ENCODE data around the gene NT5C3A. TPM values are rescaled to one million over a fixed set of nuclear protein-coding genes. Genes with fewer than 3 reads are reported as not detected.
A peak's percentile ranks its signal among the peaks of the same experiment; 100 is the strongest.
"Not testable (repeated sequence)": the region's sequence is repeated elsewhere in the genome, so short reads cannot be mapped to it uniquely, and the experiment has no call there.

The NT5C3A gene
- total RNA-seq, 3 donors from 2014 or later, result 26.6 to 37.8 (median 35.9) TPM

DNA sequence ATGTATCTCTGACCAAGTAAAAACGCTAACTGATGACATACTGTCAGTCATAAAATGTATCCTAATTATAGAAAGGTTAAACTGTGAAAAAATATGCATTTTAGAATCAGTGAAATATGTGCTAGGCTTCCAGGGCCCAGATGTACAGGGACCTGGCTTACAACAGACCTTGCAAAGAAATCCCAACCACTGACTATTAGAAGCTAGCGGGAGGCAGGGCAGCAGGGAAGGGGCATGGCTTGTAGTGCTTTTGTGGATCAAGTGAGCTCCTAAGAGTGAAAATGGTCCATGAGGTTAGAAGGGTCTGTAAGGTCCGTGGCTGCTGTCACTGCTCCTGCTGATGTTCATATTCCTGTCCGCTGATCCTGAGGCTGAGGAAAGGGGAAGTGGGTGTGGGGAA, 64.6 kb downstream of the NT5C3A start:
- peaks cover 10% of the 10 kb centered on the region for H3K27me3 Mint-ChIP-seq (ENCODE audit: low read depth)
- not testable (repeated sequence) for H3K4me1 Mint-ChIP-seq (ENCODE audit: low read depth); H3K4me3 Mint-ChIP-seq; H3K36me3 Mint-ChIP-seq (ENCODE audit: insufficient read depth); DNase-seq; ATAC-seq; H3K9me3 Mint-ChIP-seq

DNA sequence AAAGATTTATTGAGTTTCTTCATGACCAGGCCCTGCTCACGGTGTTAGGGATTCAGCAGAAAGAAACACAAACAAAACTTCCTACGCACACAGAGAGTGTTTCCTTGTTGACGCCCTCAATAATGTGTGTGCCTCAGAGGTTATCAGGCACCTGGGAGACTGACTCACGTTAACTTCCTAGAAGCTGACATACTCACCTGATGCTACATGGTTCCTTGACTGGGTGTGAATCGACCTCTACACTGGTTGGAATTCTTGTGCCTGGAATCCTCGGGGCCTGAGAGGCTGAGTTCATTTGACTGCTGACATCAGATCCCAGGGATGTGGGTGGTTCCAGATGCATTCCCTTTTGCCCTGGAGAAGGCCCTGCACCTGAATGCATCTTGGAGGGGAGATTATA, 69.8 kb downstream of the NT5C3A start:
- DNase-seq; H3K36me3 Mint-ChIP-seq (ENCODE audit: insufficient read depth); H3K4me3 Mint-ChIP-seq; H3K9me3 Mint-ChIP-seq: not testable (repeated sequence)
- H3K4me1 Mint-ChIP-seq (ENCODE audit: low read depth), result peaks cover 12% of the 10 kb centered on the region
- peaks cover 11% of the 10 kb centered on the region for H3K27me3 Mint-ChIP-seq (ENCODE audit: low read depth)
- ATAC-seq, result peak; percentile 51 to 54

DNA sequence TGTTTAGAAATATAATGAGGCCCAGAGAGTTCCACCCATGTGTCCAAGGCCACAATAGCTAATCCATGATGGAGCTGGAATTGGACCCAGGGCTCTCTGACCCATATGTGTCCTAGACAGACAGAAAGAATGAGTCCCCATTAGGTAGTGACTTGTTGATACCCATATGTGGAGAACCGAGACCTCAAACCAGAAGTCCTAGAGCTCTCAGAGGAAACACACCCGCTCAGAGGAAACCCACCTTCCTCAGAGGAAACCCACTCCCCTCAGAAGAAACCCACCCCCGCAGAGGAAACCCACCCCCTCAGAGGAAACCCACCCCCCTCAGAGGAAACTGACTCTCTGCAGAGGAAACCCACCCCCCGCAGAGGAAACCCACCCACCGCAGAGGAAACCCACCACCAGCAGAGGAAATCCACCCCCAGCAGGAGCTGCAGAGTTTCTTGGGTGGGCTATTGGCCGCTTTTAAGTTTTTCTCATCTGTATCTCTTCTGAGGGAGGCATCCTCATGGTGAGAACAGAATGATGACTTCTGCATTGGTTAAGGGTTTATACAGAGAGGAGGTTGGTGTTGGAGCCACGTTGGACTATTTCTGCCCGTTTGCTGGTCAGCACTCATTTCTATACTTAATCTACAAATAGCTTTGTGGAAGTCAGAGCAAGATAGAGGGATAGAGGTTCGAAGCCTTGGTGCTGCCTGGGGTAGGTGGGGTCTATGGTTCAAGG, 70.4 kb downstream of the NT5C3A start:
- DNase-seq, H3K4me3 Mint-ChIP-seq: not testable (repeated sequence)
- peaks cover 11% of the 10 kb centered on the region for H3K27me3 Mint-ChIP-seq (ENCODE audit: low read depth)

DNA sequence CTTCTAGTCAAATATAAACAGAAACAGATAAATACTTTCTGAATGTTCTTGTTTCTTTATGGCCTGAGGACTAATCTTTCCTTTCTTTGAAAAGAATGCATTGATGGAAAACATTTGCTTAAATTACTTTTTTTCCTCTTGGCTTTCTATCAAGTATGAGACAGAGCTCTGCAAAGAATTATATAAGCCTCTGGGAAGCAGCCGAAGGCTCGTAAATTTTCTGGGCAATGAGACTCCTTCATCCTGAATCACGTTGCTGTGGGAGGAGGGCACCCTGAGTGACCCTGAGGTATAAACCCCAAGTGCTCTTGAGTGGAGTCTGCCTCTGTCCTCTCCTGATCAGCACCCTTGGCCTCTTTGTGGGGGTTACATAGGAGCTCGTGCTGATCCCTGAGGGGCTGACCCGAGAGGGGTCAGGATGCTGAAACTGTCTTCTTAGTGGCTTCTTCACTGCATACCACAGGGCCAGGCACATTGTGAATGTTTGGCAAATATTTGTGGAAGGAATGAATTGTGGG, 71.4 kb downstream of the NT5C3A start:
- Mint-ChIP-seq H3K27me3 (ENCODE audit: low read depth) (peaks cover 11% of the 10 kb centered on the region), H3K4me1 (ENCODE audit: low read depth) (peaks cover 12% of the 10 kb centered on the region)
- not testable (repeated sequence) for H3K4me3 Mint-ChIP-seq; H3K36me3 Mint-ChIP-seq (ENCODE audit: insufficient read depth); H3K9me3 Mint-ChIP-seq; ATAC-seq; DNase-seq

More for the DNA sequence above, 70.4 kb downstream of the NT5C3A start:
- not testable (repeated sequence) for H3K9me3 Mint-ChIP-seq; H3K36me3 Mint-ChIP-seq (ENCODE audit: insufficient read depth)
- H3K4me1 Mint-ChIP-seq (ENCODE audit: low read depth), result peaks cover 12% of the 10 kb centered on the region
- peak in 1 of 2 donors; percentile 14 for ATAC-seq

DNA sequence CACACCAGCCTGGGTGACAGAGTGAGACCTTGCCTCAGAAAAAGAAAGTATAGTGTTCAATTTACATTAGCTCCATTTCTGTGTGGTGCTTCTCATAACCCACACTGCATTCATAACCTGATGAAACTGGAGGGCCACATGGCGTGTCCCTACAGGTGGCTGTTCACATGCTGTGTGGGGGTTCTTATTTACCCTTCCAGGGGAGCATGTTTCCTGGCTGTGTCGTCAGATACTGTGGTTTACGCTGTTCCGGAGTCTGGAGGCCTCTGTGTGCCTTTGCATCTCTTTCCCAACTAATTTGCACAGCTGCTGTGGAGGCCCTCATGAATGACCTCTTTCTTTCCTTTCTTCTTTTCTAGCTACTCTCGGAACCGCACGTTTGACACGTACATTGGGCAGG, 74.4 kb downstream of the NT5C3A start:
- not testable (repeated sequence) for H3K36me3 Mint-ChIP-seq (ENCODE audit: insufficient read depth); H3K9me3 Mint-ChIP-seq; H3K4me3 Mint-ChIP-seq; DNase-seq; ATAC-seq
- H3K4me1 Mint-ChIP-seq (ENCODE audit: low read depth), result peaks cover 12% of the 10 kb centered on the region
- peaks cover 13% of the 10 kb centered on the region for H3K27me3 Mint-ChIP-seq (ENCODE audit: low read depth)

DNA sequence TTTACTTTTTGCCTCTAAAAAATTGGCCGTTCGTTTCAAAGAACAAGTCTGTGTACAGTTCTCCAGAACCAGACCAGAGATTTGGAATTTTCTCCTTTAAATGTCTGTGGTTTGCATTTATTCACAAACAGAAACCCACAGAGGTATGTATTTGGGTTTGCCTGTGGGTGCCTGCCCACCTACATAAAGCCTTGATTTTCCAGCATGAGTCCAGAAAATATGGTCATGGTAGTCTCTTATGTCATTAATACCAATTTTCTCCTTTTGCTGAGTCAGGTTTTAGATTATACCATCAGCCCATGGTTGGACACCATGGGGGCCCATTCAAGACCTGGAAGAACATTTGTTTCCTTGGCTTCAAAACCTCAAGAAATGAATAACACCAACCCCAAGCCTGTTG, 82.7 kb downstream of the NT5C3A start:
- not testable (repeated sequence) for H3K27me3 Mint-ChIP-seq (ENCODE audit: low read depth); DNase-seq; H3K36me3 Mint-ChIP-seq (ENCODE audit: insufficient read depth); H3K9me3 Mint-ChIP-seq; H3K4me3 Mint-ChIP-seq; ATAC-seq; H3K4me1 Mint-ChIP-seq (ENCODE audit: low read depth)

DNA sequence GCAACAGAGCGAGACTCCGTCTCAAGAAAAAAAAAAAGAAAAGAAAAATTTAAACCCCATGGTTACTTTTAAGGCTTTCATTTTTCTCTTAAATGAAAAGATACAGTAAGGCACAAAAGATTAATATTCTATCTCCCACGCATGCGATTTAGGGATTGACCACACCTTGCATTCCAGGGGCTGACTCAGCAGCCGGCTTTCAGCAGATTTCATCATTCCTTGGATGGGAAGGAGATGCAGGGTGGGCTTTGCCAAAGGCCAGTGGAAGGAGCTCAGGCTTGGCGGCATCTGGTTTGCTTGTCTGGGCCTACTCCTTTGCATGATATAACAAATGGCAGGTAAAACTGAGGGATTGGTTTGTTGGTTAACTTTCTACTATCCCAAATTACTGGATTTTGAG, 83.3 kb downstream of the NT5C3A start:
- H3K4me1 Mint-ChIP-seq (ENCODE audit: low read depth); H3K27me3 Mint-ChIP-seq (ENCODE audit: low read depth); H3K9me3 Mint-ChIP-seq; H3K36me3 Mint-ChIP-seq (ENCODE audit: insufficient read depth); H3K4me3 Mint-ChIP-seq; DNase-seq; ATAC-seq: not testable (repeated sequence)

DNA sequence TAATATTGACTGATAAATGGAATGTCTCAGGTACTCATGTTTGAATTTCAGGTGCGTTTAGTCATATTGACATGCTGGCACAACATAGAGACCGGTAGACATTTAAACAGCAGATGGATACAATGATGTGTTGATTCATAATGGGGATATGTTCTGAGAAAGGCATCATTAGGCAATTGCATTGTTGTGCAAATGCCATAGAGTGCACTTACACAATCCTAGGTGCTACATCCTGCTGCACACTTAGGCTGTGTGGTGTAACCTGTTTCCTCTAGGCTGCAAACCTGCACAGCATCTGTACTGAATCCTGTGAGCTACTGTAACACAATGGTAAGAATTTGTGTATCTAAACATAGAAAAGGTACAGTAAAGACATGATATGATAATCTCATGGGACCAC, 85.4 kb downstream of the NT5C3A start:
- H3K4me1 Mint-ChIP-seq (ENCODE audit: low read depth); H3K4me3 Mint-ChIP-seq; ATAC-seq; H3K27me3 Mint-ChIP-seq (ENCODE audit: low read depth); H3K36me3 Mint-ChIP-seq (ENCODE audit: insufficient read depth); H3K9me3 Mint-ChIP-seq; DNase-seq: not testable (repeated sequence)

DNA sequence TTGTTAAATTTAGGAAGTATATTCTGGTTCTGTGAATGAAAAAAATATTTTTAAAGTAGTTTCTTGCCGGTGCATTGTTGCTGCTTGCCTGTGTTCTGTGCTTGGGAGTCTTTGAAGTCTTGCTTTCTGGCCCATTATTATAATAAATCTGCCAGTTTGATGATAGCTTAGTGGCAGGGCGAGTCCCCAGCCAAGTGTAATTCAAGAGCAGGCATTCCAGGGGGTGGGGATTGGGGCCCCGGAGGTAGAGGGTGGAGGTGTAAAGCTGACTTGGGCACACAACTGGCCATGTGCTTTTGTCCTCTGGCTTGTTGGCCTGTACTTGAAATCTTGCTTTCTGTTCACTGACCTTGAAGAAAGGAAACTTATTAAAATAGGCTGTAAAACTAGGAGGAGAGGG, 90.6 kb downstream of the NT5C3A start:
- not testable (repeated sequence) for ATAC-seq; H3K27me3 Mint-ChIP-seq (ENCODE audit: low read depth); H3K9me3 Mint-ChIP-seq; H3K4me3 Mint-ChIP-seq; H3K36me3 Mint-ChIP-seq (ENCODE audit: insufficient read depth); DNase-seq; H3K4me1 Mint-ChIP-seq (ENCODE audit: low read depth)

DNA sequence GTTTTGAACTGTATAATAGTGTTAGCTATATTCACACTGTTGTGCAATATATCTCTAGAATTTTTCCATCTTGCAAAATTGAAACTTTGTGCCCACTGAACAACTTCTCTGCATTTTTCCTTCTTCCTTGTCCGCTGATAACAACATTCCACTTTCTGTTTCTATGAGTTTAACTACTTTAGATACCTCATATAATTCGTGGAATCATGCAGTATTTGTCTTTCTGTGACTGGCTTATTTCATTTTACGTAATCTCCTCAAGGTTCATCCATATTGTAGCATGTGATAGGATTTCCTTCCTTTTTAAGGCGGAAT, 95.4 kb downstream of the NT5C3A start:
- not testable (repeated sequence) for DNase-seq; H3K27me3 Mint-ChIP-seq (ENCODE audit: low read depth); H3K4me3 Mint-ChIP-seq; H3K4me1 Mint-ChIP-seq (ENCODE audit: low read depth); ATAC-seq; H3K36me3 Mint-ChIP-seq (ENCODE audit: insufficient read depth); H3K9me3 Mint-ChIP-seq

DNA sequence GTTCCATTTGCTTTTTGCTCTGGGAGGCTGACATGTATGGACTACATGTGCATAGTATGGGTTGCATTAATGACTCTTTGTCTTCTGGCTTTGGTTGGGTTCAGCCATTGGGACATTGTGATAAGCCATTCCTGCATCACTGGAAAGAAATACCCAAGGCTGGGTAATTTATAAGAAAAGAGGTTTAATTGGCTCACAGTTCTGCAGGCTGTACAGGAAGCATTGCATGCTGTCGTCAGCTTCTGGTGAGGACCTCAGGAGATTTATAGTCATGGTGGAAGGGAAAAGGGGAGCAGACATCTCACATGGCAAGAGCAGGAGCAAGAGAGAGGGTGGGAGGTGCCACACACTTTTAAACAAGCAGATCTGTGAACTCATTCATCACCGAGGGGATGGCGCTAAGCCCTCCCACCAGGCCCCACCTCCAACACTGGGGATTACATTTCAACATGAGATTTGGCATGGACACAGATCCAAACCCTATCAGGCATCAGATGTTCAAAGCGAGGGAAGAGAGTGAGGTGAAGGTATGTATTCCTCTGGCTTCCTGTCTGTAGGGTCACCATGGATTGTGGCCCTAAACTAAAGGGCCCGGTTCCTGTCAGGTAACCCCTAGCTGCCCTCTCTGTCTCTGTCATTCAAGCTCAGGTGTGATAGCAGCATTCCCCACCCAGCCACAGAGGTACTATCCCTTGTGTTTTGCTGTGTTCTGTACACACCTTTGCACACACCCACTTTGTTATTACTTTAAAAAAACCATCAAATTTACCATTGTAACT, 95.9 kb downstream of the NT5C3A start:
- not testable (repeated sequence) for ATAC-seq; H3K4me3 Mint-ChIP-seq; H3K9me3 Mint-ChIP-seq; DNase-seq; H3K36me3 Mint-ChIP-seq (ENCODE audit: insufficient read depth); H3K4me1 Mint-ChIP-seq (ENCODE audit: low read depth); H3K27me3 Mint-ChIP-seq (ENCODE audit: low read depth)

DNA sequence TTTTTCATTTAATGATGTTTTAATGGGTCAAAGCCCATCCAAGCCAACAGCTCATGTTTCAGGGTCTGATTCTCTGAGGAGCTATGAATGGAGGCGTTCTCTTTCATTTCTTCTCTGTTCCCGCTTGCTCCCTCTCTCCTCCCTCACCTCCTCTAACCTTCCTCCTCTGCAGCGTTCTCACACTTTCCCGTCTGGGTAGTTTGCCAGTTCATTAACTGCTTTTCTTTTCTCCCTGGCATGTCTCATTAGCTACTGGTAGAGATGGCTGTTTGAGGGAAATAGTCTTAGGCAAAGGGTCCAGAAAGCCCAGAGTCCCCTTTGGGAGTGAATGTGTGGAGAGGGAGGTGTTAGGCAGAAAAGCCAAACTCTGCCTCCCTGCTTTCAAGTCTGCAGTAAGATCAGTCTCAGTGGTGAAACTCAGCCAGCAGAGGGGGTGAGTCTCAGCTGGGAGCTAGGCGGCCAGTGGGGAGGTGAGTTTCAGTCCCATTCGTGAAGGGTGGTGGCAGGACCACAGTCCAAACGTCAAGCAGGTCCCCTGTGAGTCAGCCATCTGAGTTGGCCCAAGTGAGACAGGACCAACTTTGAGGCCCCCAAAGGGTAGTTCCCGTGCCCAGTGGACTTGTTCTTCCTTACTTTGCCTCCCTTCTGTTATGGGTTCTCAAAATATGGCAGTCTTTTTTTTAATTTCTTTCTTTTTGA, 98.0 kb downstream of the NT5C3A start:
- peaks cover 17% of the 10 kb centered on the region for H3K27me3 Mint-ChIP-seq (ENCODE audit: low read depth)
- H3K4me1 Mint-ChIP-seq (ENCODE audit: low read depth); DNase-seq; H3K9me3 Mint-ChIP-seq; H3K4me3 Mint-ChIP-seq; H3K36me3 Mint-ChIP-seq (ENCODE audit: insufficient read depth): not testable (repeated sequence)
- peak; percentile 79 to 83 for ATAC-seq

Data from activated T-cell treated with anti-CD3 and anti-CD28 coated beads, Interleukin-2, amount 50 U/mL, for 4 hours (primary cell).